Effector memory CD4-positive, alpha-beta T cell (primary cell): ENCODE data around the gene SH3PXD2A.

Source experiments
- DNase-seq, 3 donors: peaks; one replicate each; pipeline ENCODE4 v3.0.0-alpha.2; 2020
- H3K27ac ChIP-seq: 2 replicates; pipeline ENCODE4 v1.7.0; 2013; ENCODE audit warnings: mild to moderate bottlenecking, low read length, moderate library complexity; ENCODE audit not compliant: insufficient read depth, poor library complexity, severe bottlenecking
- H3K27me3 ChIP-seq: replicated peaks from 2 replicates; pipeline ENCODE4 v1.7.0; 2013; ENCODE audit warnings: mild to moderate bottlenecking, low read length; ENCODE audit not compliant: insufficient read depth, control insufficient read depth, poor library complexity, severe bottlenecking
- H3K36me3 ChIP-seq: 2 replicates; pipeline ENCODE4 v1.7.0; 2013; ENCODE audit warnings: mild to moderate bottlenecking, low read length, moderate library complexity; ENCODE audit not compliant: control insufficient read depth, insufficient read depth
- H3K4me1 ChIP-seq: 2 replicates; pipeline ENCODE4 v1.7.0; 2013; ENCODE audit warnings: low read length, mild to moderate bottlenecking; ENCODE audit not compliant: control insufficient read depth, insufficient read depth, poor library complexity, severe bottlenecking
- H3K4me3 ChIP-seq: 2 replicates; pipeline ENCODE4 v1.7.0; 2013; ENCODE audit warnings: low read length, low read depth, mild to moderate bottlenecking; ENCODE audit not compliant: insufficient read depth, poor library complexity, severe bottlenecking
- H3K9me3 ChIP-seq: 2 replicates; pipeline ENCODE4 v1.7.0; 2013; ENCODE audit warnings: mild to moderate bottlenecking, low read length, moderate library complexity; ENCODE audit not compliant: control insufficient read depth

The SH3PXD2A gene

DNA sequence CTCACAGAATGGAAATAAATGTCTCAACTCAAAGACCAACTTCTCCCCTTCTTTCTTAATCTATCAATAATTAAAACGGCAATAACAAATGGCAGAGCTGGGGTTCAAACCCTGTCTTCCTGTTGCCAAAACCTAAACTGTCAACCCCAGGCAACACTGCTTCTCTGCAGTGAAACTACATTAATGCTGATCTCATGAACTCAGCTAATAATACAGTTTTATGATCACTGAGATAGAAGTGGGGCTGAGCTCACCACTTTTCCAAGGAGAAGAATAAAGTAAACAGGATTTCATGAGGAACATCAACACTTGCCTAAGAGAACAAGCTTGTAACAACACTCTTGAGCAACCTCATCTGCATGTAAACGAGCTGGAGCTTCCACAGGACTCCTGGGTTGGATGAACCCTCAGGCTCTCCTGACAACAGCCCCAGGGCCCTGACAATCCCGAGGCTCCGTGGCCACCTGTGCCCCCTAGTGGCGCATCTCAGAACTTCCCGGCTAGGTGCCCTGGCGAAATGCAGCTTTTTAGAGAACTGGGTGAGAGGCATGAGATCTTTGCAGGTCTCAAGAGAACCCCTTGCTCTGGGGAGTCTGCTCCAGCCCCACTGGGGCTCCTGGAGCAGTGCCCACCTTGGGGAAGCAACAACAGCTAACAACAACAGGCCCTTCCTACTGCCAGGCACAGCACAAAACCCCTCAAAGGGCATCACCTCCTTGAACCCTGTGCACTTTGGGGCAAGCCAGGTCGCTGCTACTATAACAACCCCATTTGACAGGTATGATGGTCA is 169.3 kb downstream of the SH3PXD2A start:
- Histone ChIP-seq H3K9me3 (no peaks in the 10 kb centered on the region), H3K27me3 (no peaks in the 10 kb centered on the region), H3K36me3 (no peaks in the 10 kb centered on the region), H3K4me3 (no peak overlapping the region), H3K4me1 (no peaks in the 10 kb centered on the region), H3K27ac (no peak overlapping the region)
- DNase-seq: peak; percentile 43 to 60 (median 59)

DNA sequence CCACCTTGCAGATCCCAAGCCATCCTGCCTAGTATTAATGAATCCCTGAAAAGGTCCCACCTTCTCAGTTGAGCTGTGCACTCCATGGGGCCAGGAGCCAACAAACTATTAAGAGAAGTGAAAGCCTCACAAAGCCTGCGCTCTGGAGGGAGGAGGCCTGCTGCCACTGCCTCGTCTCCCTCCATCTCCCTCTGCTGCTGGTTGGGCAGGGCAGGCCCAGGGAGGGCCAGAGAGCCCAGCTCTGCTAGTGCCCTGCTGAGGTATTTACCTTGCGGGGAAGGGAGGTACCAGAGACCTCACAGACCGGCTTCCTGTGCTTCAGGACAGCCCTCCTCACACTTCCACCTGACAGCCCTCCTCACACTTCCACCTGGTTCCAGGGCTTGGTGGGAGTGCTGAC is 171.5 kb downstream of the SH3PXD2A start:
- H3K27me3 ChIP-seq: no peaks in the 10 kb centered on the region
- no peak overlapping the region for H3K4me3 ChIP-seq
- H3K27ac ChIP-seq: no peak overlapping the region
- peaks cover 1% of the 10 kb centered on the region for H3K4me1 ChIP-seq
- no peak for DNase-seq
- H3K9me3 ChIP-seq: no peaks in the 10 kb centered on the region
- H3K36me3 ChIP-seq: no peaks in the 10 kb centered on the region

DNA sequence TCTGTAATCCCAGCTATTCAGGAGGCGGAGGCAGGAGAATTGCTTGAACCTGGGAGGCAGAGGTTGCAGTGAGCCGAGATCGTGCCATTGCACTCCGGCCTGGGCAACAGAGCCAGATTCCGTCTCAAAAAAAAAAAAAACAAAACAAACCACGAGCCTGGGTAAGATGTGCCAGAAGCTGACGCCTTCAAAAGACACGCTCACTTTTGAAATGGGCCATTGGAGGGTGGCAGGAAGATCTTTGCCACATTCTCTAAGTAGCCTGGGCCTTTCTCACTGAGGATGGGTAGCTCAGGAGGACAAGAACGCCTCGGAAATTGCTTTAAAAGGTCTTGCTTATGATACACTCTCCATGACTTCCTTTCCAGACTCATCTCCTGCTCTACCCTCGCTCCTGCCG is 172.7 kb downstream of the SH3PXD2A start:
- H3K27me3 ChIP-seq: no peaks in the 10 kb centered on the region
- H3K9me3 ChIP-seq: no peaks in the 10 kb centered on the region
- no peak overlapping the region for H3K27ac ChIP-seq
- DNase-seq: no peak
- H3K4me1 ChIP-seq: peaks cover 13% of the 10 kb centered on the region
- H3K36me3 ChIP-seq: no peaks in the 10 kb centered on the region
- no peak overlapping the region for H3K4me3 ChIP-seq

DNA sequence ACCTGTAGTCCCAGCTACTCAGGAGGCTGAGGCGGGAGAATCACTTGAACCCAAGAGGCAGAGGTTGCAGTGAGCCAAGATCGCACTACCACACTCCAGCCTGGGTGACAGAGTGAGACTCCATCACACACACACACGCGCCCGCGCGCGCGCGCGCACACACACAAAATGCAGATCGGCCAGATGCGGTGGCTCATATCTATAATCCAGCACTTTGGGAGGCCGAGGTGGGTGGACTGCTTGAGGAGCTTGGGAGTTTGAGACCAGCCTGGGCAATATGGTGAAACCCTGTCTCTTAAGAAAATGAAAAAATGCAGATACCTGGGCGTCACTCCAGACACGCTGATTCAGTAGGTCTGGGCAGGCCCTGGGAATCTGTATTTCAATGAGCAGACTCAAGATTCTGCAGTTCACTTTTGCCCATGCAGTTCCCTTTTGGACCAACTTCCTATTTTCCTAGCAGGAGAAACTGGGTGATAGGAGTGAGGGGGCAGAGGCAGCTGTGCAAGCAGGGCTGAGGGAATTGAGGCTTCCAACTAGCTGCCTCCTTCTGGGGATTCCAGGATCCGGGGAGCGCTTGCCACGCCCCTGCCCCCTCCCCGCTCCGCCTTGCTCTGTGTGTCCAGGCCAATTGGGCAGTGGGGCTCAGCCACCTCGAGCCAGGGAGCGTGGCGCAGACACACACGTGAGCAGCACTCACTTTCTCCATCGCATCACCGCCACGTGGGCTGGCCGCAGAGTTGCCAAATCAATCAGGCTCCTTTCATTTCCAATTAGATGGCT is 173.6 kb downstream of the SH3PXD2A start:
- Histone ChIP-seq H3K4me3 (no peak overlapping the region), H3K36me3 (no peaks in the 10 kb centered on the region), H3K27ac (no peak overlapping the region), H3K27me3 (no peaks in the 10 kb centered on the region), H3K9me3 (no peaks in the 10 kb centered on the region), H3K4me1 (peaks cover 20% of the 10 kb centered on the region)
- no peak for DNase-seq

DNA sequence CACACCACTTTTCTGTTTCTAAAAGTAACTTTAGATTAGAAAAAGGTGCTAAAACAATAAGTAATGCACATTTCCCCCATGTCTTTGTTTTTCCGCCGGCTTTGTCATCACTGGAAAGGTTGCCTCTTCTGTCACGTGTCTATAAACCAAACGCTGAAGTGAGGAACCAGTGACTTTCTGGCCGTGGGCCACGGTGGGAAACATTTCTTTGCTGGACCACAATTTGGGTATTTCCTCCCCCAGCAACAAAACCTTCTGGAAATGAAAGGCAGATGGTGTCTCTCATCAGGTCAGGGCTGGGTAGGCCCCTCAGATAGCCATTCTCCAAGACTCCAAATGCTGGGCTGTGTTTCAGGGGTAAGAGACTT is 174.5 kb downstream of the SH3PXD2A start:
- no peaks in the 10 kb centered on the region for H3K27me3 ChIP-seq
- no peak overlapping the region for H3K4me3 ChIP-seq
- DNase-seq: no peak
- no peaks in the 10 kb centered on the region for H3K36me3 ChIP-seq
- no peak overlapping the region for H3K27ac ChIP-seq
- peaks cover 20% of the 10 kb centered on the region for H3K4me1 ChIP-seq
- no peaks in the 10 kb centered on the region for H3K9me3 ChIP-seq

DNA sequence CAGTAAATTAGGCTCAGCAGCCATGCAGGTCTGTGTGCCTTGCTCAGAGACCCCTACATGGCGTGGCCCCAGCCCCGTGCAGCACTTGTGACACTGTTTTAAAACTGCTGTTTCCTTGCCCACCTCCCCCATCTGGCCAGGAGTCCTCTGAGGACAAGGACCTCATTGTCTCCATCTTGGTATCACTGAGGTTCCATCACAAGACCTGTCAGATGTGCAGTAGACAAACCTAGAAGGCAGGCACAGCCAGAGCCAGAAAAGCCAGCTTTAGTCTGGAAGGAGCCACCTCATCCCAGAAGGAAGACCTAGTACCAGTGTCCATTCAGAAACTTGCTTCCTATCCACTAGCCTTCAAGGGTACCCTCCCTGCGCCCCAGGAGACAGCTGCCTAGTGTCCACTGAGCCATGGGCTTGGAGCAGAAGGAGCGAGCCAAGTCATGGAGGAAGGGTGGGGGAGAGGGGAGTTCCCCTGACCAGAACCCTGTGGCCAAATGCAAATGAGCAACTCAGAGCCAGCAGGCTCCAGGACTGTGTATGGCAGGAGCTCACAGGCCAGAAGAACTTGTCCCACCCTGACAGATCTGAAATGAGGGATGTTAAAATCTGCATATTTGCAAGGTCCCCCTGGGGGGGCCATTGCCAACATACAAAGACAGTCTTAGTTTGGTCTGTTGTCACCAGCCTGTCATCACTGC is 176.1 kb downstream of the SH3PXD2A start:
- Histone ChIP-seq H3K27ac (peak overlapping the region; percentile 85), H3K4me3 (no peak overlapping the region), H3K27me3 (no peaks in the 10 kb centered on the region), H3K4me1 (peaks cover 20% of the 10 kb centered on the region), H3K36me3 (no peaks in the 10 kb centered on the region), H3K9me3 (no peaks in the 10 kb centered on the region)
- no peak for DNase-seq

DNA sequence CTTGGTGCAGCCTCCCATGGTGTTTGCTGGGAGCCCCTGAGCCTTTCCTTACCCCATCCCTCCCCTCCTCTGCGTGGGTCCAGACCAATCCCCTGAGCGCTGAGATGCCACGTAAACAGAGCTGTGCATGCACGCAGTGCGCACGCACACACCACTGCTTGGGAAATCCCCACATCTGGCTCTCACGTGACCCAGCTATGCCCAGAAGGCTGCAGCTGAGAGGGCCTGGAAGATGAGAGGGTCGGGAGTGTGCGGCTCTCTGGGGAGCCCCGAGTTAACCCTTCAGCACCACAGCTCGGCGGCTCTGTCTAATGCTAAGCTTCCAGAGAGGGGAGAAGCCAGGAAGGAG is 177.2 kb downstream of the SH3PXD2A start:
- Histone ChIP-seq H3K9me3 (no peaks in the 10 kb centered on the region), H3K4me1 (peaks cover 20% of the 10 kb centered on the region), H3K36me3 (no peaks in the 10 kb centered on the region), H3K27ac (peak overlapping the region; percentile 85), H3K4me3 (peak overlapping the region; percentile 50), H3K27me3 (no peaks in the 10 kb centered on the region)
- DNase-seq: peak; percentile 79 to 91 (median 90)

DNA sequence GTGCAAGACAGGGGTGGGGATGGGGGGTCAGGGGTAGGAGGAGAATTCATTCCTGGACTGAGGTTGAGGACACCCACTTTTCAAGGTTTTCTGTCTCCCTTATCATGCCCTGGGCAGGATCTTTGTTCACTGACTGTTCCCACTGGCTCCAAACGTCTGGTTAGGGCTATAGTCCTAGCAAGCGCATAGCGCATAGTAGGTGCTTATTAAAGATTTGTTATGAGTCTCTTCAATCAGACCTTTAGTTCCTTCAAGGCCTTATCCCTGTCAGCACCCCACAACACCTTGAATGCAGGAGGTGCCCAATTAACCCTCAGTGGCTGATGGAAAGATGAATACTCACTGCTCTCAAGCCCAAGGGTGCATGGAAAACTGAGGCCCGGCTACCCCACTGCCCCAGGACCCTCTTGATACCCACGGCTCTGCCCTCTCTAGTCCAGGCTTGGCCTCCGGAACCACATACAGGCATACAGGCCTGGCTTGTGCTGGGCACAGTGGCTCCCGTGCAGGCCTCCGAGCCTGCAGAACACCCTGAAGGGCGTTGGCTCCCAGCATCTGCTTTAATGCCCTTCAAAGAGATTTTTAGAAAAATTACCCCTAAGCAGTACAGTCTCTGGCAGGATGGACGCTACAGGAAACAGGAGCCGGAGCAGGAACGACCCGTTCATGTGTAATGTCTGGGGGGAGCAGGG is 177.7 kb downstream of the SH3PXD2A start:
- no peak for DNase-seq
- Histone ChIP-seq H3K27ac (peak overlapping the region; percentile 85), H3K9me3 (no peaks in the 10 kb centered on the region), H3K36me3 (no peaks in the 10 kb centered on the region), H3K4me1 (peaks cover 20% of the 10 kb centered on the region), H3K27me3 (no peaks in the 10 kb centered on the region), H3K4me3 (peak overlapping the region; percentile 50)

DNA sequence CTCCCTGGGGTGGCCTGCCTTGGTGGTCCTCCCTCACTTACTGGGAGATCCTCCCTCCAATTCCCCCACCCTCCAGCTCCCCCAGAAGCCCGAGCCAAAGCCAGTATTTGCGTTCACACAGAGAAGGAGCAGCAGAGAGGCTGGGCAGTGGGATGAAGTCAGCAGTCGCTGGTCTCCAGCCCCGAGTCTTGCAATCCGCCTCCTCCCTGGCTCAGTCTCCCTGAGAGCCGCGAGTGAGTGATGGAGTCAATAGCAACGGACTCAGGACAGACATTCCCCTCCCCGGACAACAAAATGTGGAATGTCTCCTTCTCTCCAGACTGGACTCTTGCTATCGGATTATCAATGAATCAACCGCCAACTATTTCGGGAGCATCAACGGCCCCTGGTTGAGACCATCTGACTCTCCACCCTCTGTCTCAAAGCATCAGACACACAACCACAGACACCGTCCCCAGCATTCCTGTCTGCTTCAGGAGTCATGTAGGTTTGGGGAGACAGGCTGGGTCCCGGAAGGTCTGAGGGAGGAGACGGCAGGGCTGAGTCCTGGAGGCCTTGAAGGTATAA is 178.4 kb downstream of the SH3PXD2A start:
- no peaks in the 10 kb centered on the region for H3K36me3 ChIP-seq
- DNase-seq: no peak
- H3K27me3 ChIP-seq: no peaks in the 10 kb centered on the region
- no peaks in the 10 kb centered on the region for H3K9me3 ChIP-seq
- peaks cover 20% of the 10 kb centered on the region for H3K4me1 ChIP-seq
- no peak overlapping the region for H3K4me3 ChIP-seq
- H3K27ac ChIP-seq: peak overlapping the region; percentile 6
